Breast epithelium (tissue), 4 donors: Measurements from ENCODE around the gene PGS1. TPM values are rescaled to one million over a fixed set of nuclear protein-coding genes. Genes with fewer than 3 reads are reported as not detected.
A peak's percentile ranks its signal among the peaks of the same experiment; 100 is the strongest.

Experiments
- DNase-seq, 2 donors: peaks; one replicate each; pipeline ENCODE4 v3.0.0-alpha.2; 2019; ENCODE audit warnings: low spot score in 2 of 2
- H3K27ac ChIP-seq, 2 donors: fragments of 200-600 bp; sonication (generic) in 1 of 2; one replicate each; pipeline ENCODE4 v1.5.1; 2016 to 2019; ENCODE audit warnings: mild to moderate bottlenecking in 1 of 2
- H3K27me3 ChIP-seq, 2 donors: fragments of 200-600 bp; sonication (generic) in 1 of 2; one replicate each; pipeline versions ENCODE4 v1.5.1 to v1.6.0; 2017 to 2019; ENCODE audit warnings: control low read depth in 1 of 2, mild to moderate bottlenecking in 1 of 2
- H3K36me3 ChIP-seq: fragments of 200-600 bp; one replicate; pipeline ENCODE4 v1.5.1; 2019
- H3K4me1 ChIP-seq, 2 donors: fragments of 200-600 bp; sonication (generic); one replicate each; pipeline ENCODE4 v1.5.1; 2016 to 2019; ENCODE audit warnings: control low read depth in 1 of 2
- H3K4me3 ChIP-seq, 3 donors: fragments of 200-600 bp; sonication (generic); 1 replicate in 2 of 3; 2 replicates in 1 of 3; pipeline ENCODE4 v1.5.1; 2016 to 2019; ENCODE audit warnings: mild to moderate bottlenecking in 3 of 3, moderate library complexity in 2 of 3
- H3K9me3 ChIP-seq, 2 donors: fragments of 200-600 bp; sonication (generic) in 1 of 2; one replicate each; pipeline ENCODE4 v1.5.1; 2016 to 2019; ENCODE audit warnings: control low read depth in 1 of 2
- CTCF ChIP-seq, 3 donors: fragments of 450-650 bp; IDR thresholded peaks; one replicate each; pipeline ENCODE4 v1.5.1; 2016 to 2017; ENCODE audit warnings: antibody characterized with exemption in 3 of 3, mild to moderate bottlenecking in 3 of 3, moderate library complexity in 3 of 3
- POLR2A ChIP-seq: fragments of 450-650 bp; IDR thresholded peaks from one replicate; pipeline ENCODE4 v1.6.1; 2016; ENCODE audit warnings: antibody characterized with exemption, mild to moderate bottlenecking, moderate library complexity
- POLR2AphosphoS5 ChIP-seq, 3 donors: sonication (generic); formaldehyde crosslinking; IDR thresholded peaks; one replicate each; pipeline ENCODE4 v1.6.1; 2017; ENCODE audit warnings: antibody characterized with exemption in 3 of 3
- intact Hi-C: fragments of 100-400 bp; cut with DNase I; formaldehyde crosslinking; loops from one replicate; pipeline ENCODE4 v1.15.1; 2023; ENCODE audit warnings: low total_unique reads
- total RNA-seq, 3 donors: library from RNA; depleted of rRNA; stranded (reverse); fragments of >200 nt; gene quantifications; one replicate each; pipeline ENCODE4 v1.1.0, GENCODE V29; 2016

PGS1 gene
- total RNA-seq, 3 donors from 2014 or later: 33.9 to 58.7 (median 50.2) TPM

GRCh38 chr17:78438271-78438691, 59.8 kb downstream of the PGS1 start:
- no peak overlapping the region for H3K27ac ChIP-seq
- no peak for TF ChIP-seq POLR2A
- intact Hi-C loops: no loop called here
- DNase-seq: no peak
- no peak overlapping the region for H3K4me3 ChIP-seq
- no peaks in the 10 kb centered on the region for H3K4me1 ChIP-seq
- peaks cover 0 to 18% of the 10 kb centered on the region in 2 donors for H3K27me3 ChIP-seq
- H3K9me3 ChIP-seq: no peaks in the 10 kb centered on the region
- H3K36me3 ChIP-seq: no peaks in the 10 kb centered on the region

GRCh38 chr17:78438694-78439325, 60.4 kb downstream of the PGS1 start:
- TF ChIP-seq CTCF (IDR thresholded peaks at IDR 0.05) (no peak), POLR2AphosphoS5 (IDR thresholded peaks at IDR 0.05) (no peak), POLR2A (no peak)
- intact Hi-C loops: no loop called here
- H3K27ac ChIP-seq: no peak overlapping the region
- H3K4me3 ChIP-seq: no peak overlapping the region
- peaks cover 0 to 18% of the 10 kb centered on the region in 2 donors for H3K27me3 ChIP-seq
- no peaks in the 10 kb centered on the region for H3K9me3 ChIP-seq
- H3K36me3 ChIP-seq: no peaks in the 10 kb centered on the region
- H3K4me1 ChIP-seq: no peaks in the 10 kb centered on the region
- no peak for DNase-seq

- intact Hi-C loops: no loop called here
- H3K27ac ChIP-seq: no peak overlapping the region
- H3K4me1 ChIP-seq: no peaks in the 10 kb centered on the region
Observed at GRCh38 chr17:78441271-78441971, 63.0 kb downstream of the PGS1 start.

GRCh38 chr17:78442648-78443218, 64.3 kb downstream of the PGS1 start:
- peak in 1 of 2 donors; percentile 31 for DNase-seq
- Histone ChIP-seq H3K4me3 (no peak overlapping the region), H3K9me3 (no peaks in the 10 kb centered on the region), H3K4me1 (no peaks in the 10 kb centered on the region), H3K27me3 (peaks cover 0 to 4% of the 10 kb centered on the region in 2 donors), H3K36me3 (no peaks in the 10 kb centered on the region), H3K27ac (peak overlapping the region in 1 of 2 donors; percentile 38)
- intact Hi-C loops: no loop called here
- TF ChIP-seq POLR2AphosphoS5 (IDR thresholded peaks at IDR 0.05) (peak; percentile 20 to 56 (median 22)), POLR2A (no peak)

More at GRCh38 chr17:78441271-78441971, 63.0 kb downstream of the PGS1 start:
- H3K36me3 ChIP-seq: no peaks in the 10 kb centered on the region
- no peaks in the 10 kb centered on the region for H3K9me3 ChIP-seq
- DNase-seq: no peak
- no peak for TF ChIP-seq POLR2AphosphoS5 (IDR thresholded peaks at IDR 0.05)
- no peak for TF ChIP-seq CTCF (IDR thresholded peaks at IDR 0.05)
- no peak for TF ChIP-seq POLR2A
- H3K4me3 ChIP-seq: no peak overlapping the region
- H3K27me3 ChIP-seq: peaks cover 0 to 17% of the 10 kb centered on the region in 2 donors

GRCh38 chr17:78444392-78444791, 65.9 kb downstream of the PGS1 start:
- no peak overlapping the region for H3K4me3 ChIP-seq
- TF ChIP-seq CTCF (IDR thresholded peaks at IDR 0.05): no peak
- TF ChIP-seq POLR2A: no peak
- no peak for TF ChIP-seq POLR2AphosphoS5 (IDR thresholded peaks at IDR 0.05)
- intact Hi-C loops: no loop called here
- no peak for DNase-seq
- H3K36me3 ChIP-seq: no peaks in the 10 kb centered on the region
- H3K27me3 ChIP-seq: no peaks in the 10 kb centered on the region
- no peaks in the 10 kb centered on the region for H3K4me1 ChIP-seq
- H3K27ac ChIP-seq: no peak overlapping the region
- no peaks in the 10 kb centered on the region for H3K9me3 ChIP-seq

- Histone ChIP-seq H3K36me3 (no peaks in the 10 kb centered on the region), H3K4me1 (no peaks in the 10 kb centered on the region), H3K9me3 (no peaks in the 10 kb centered on the region), H3K27ac (no peak overlapping the region), H3K4me3 (no peak overlapping the region), H3K27me3 (no peaks in the 10 kb centered on the region)
- DNase-seq: no peak
- intact Hi-C loops: no loop called here
- TF ChIP-seq POLR2AphosphoS5 (IDR thresholded peaks at IDR 0.05): no peak
- no peak for TF ChIP-seq CTCF (IDR thresholded peaks at IDR 0.05)
- TF ChIP-seq POLR2A: no peak
Observed at GRCh38 chr17:78446833-78447232, 68.4 kb downstream of the PGS1 start.
